Embryonic facial prominence (tissue), 1 donor: Measurements from ENCODE around the gene PSD2.

Experiments used
- DNase-seq: peaks from one replicate; pipeline ENCODE4 v3.0.0-alpha.2; 2016; ENCODE audit errors: extremely low spot score

PSD2 gene

GRCh38 chr5:139837711-139838380, 42.2 kb downstream of the PSD2 start:
- no peak for DNase-seq

GRCh38 chr5:139838381-139839197, 43.0 kb downstream of the PSD2 start:
- no peak for DNase-seq

GRCh38 chr5:139839232-139839815, 43.7 kb downstream of the PSD2 start:
- DNase-seq, result no peak

GRCh38 chr5:139839918-139840317, 44.3 kb downstream of the PSD2 start:
- DNase-seq, result no peak

GRCh38 chr5:139841549-139841948, 45.9 kb downstream of the PSD2 start:
- no peak for DNase-seq

GRCh38 chr5:139842321-139842720, 46.7 kb downstream of the PSD2 start:
- no peak for DNase-seq

GRCh38 chr5:139843991-139844390, 48.4 kb downstream of the PSD2 start:
- no peak for DNase-seq

DNA sequence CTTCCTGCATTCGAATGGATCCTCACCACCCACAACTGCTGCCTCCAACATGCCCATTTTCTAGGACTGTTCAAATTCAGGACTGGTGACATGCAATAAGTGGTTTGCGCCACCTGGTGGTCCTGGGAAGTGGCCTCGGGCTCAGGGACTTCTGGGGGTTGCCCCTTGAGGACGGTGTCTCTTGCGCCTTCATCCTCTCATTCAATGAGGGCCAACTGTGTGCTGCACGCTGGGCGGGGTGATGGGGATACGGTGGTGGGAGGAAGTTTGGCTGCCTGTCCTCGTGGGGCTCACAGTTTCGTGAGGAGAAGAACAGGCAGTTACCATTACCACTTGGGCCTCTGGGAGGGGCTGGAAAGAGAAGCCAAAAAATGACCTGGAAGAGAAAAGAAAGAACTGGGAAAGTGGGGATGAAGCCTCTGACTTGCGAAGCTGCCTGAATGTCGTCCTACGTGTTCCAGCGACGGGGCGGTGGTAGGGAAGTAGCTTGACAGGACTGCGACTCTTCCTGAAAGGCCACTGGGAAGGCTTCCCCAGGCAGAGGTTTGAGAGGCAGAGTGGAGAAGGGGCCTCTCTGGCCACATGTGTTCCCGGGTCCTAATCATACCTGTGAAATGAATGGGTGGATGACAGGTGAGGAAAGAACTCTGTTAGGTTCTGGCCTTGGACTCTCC, 49.0 kb downstream of the PSD2 start:
- DNase-seq, result no peak

GRCh38 chr5:139845846-139846681, 50.5 kb downstream of the PSD2 start:
- no peak for DNase-seq

DNA sequence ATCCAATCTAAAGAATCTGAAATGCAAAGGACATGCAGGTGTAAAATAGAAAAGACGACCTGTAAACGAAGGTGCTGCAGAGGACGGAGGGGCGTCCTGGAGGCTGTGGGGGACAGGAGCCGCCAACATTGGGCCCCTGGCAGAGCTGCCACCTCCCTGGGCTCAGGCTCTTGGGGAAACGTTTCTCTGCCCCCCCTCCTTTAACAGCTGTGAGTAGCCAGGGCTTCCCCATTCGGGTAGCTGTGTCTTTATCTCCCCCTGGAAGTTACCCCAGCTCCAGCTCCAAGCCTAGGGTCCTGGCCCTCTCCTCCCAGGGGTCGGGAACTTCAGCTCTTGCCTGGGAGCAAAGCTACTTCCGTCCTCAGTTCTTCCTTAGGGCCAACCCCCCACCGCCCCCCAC, 51.5 kb downstream of the PSD2 start:
- DNase-seq, result no peak

DNA sequence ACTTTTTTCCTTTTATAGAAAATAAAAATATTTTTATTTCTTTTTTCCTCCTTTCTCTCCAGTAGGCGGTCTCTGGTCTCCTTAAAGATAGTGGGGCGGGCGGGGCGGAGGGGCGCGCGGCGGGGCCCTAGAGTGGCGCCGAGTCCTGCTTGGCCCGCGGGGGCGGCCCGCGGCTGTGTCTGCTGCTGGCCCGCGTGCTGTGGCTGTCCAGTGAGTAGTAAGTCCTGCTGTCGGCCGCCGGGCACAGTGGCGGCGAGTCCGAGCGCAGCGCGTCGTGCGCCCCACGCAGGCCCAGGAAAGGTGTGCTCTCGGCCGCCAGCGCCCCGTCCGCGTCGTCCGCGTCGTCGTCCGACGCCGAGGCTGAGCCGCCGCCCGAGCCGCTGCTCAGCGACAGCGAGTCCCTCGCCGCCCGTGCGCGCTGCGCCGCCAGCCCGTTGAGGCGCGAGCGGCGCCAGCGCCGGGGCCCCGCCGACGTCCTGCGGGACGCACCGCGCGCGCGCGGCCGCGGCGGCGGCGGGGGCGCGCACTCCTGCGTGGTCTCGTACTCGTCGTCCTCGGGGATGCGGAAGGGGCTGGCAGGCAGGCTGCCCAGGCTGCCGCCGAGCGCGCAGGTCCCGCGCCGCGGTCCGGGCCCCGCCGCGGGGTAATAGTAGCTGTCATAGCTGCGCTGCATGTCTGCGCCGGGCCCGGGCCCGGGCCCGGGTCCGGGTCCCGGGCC, 52.3 kb downstream of the PSD2 start:
- peak; percentile 21 for DNase-seq

DNA sequence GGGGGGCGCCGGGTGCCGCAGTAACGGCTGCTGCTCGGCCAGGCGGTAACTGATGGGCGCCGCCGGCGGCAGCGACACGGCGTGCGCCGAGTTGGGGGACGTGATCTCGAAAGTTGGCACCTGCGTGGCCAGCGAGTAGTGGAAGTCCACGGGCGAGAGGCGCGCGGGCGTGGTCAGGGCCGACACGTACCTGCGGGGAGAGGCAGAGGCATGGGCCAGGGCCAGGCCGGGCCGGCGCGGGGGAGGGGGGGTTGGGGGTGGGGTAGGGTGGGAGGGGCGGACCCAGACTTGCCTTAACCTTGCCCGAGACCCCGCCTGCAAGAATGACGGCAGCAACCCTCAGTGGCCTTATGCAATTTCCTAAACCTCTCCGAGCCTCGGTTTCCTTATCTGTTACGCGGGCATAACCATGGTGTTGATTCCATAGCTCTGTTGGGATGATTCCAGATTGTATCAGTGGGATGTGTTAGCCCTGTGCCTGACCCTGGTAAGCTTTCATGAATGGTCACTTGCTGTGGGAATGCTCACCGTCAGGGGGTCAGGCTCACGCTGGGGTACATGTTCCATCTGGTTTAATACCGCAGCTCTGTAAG, 53.0 kb downstream of the PSD2 start:
- DNase-seq, result no peak

GRCh38 chr5:139849501-139849900, 53.9 kb downstream of the PSD2 start:
- no peak for DNase-seq

- no peak for DNase-seq
Observed at GRCh38 chr5:139849942-139850341, 54.3 kb downstream of the PSD2 start.

DNA sequence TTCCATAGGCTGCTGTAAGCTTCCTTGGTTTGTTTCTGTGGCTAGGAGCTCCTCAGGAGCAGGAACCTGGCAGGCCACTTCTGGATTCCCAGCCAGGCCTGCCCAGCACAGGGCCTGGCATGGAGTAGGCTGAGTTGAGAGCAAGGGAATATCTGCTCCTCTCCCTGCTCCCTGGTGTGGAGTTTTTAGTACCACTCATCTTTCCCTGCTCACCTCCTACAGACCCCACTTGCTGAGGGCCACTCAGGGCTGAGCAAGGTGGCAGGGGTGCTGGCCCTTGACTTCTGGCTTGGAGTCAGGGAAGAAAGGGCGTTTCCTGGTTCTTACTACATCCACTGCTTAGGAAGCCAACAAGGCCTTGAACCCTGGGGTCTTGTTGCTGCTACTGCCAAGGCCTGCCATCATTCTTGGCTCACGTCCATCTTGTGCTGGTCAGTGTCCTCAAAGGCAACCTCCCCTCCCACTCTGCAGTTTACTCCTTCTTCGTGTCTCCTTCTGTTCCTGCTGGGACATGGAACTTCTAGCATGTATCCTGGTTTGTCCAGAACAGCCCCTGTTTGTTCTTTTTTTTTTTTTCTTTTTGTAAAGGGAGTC, 54.9 kb downstream of the PSD2 start:
- DNase-seq, result no peak

DNA sequence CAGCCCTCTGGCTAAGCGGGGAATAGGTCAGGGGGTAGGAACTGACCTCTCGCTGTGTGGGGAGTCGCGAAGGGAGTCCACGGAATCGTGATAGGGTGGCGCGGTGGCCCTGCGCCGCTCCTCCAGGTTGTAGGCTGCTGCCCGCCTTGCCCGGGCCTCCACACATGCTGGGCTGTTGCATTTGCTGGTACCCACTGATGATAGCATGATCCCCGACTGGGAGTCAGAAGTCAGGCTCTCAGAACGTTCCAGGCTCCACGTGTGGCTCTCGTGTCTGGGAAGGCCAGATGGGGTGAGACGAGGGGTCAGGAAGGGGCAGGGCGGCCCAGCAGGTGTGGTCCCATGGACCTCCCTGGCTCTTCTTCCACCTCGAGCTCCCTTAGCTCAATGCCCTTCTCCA, 56.0 kb downstream of the PSD2 start:
- no peak for DNase-seq

- DNase-seq, result no peak
Observed at GRCh38 chr5:139852696-139853095, 57.1 kb downstream of the PSD2 start.

DNA sequence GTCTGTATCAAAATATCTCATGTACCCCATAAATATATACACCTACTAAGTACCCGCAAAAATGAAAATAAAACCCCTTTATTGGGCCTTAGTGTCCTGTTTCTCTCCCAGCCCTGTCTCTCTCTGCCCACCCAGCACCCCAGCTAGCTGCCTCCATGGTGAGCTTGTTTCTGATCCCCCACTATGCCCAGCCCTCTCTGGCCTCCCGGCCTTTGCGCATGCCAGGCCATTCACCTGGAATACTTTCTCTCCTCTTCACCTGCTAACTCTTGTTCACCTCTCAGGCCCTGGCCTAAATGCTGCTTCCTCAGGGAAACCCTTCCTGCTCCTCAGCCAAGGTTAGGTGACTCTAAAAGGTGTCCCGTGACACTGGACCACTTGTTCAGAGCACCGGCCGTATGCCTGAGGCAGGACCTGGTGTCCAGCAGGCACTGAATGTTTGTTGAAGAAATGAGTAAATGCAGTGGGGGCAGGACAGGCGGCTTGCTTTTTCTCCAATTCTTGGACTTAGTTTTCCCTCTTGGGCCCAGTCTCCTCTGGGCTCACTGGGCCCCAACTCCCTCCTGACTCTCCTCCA, 58.5 kb downstream of the PSD2 start:
- no peak for DNase-seq

DNA sequence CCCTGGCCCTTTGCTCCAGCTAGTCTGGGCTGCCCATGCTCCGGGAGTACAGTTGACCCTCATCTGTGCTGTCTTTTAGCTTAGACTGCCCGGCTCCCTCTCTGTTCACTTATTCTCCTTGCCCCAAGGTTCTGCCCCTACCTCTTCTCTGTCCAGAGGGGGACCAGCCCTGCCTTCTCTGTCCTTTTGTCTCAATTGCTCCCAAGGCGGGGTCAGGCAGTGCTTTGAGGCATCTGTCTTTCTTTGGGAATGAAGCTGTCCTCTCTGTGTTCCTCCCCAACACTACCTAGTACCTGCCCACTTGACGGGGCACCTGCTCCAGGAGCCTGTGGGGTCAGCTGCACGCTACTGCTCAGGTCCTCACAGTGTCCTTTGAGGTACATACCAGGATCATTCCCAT, 59.3 kb downstream of the PSD2 start:
- no peak for DNase-seq

- DNase-seq, result no peak
Observed at GRCh38 chr5:139855451-139855850, 59.8 kb downstream of the PSD2 start.
